ENCODE data around the gene DNAH17.

The DNAH17 gene

DNA sequence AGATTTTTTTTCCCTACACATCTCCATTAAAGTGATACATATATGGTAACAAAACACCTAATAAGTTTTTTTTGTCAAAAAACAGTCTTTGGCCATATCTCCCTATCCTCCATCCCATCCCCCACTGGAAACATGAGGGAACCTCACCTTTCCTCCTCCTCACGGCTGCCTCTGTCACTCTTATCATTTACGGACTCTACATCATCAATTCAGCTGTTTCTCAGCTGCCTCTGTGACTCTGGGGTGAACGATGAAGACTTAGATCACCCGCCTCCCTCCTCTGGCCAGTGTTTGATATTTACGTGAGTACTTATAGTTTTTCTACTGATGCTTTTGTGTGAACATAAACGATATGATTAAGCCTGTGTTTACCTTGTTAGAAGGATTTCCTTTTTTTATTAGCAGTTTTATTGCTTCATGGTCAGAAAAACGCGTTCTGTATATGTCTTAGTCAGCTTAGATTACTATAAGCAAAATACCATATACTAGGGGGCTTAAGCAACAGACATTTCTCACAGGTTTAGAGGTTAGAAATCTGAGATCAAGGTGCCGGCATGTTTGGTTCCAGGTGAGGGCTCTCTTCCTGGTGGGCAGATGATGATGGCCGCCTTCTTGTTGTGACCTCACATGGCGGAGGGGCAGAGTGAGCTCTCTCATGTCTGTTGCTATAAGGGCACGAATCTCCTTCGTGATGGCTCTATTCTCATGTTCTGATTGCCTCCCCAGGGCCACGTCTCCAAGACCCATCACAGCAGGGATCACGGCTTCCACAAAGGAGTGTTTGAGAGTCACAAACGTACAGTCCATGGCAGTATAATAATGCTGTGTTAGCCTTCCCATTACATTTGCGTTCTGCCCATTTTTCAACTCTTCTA, 32.1 kb downstream of the DNAH17 start:
- no peak for DNase-seq

- no peak for DNase-seq
Measured at GRCh38 chr17:78541488-78542206, 35.5 kb downstream of the DNAH17 start.

GRCh38 chr17:78539781-78540180, 37.4 kb downstream of the DNAH17 start:
- DNase-seq: no peak

DNA sequence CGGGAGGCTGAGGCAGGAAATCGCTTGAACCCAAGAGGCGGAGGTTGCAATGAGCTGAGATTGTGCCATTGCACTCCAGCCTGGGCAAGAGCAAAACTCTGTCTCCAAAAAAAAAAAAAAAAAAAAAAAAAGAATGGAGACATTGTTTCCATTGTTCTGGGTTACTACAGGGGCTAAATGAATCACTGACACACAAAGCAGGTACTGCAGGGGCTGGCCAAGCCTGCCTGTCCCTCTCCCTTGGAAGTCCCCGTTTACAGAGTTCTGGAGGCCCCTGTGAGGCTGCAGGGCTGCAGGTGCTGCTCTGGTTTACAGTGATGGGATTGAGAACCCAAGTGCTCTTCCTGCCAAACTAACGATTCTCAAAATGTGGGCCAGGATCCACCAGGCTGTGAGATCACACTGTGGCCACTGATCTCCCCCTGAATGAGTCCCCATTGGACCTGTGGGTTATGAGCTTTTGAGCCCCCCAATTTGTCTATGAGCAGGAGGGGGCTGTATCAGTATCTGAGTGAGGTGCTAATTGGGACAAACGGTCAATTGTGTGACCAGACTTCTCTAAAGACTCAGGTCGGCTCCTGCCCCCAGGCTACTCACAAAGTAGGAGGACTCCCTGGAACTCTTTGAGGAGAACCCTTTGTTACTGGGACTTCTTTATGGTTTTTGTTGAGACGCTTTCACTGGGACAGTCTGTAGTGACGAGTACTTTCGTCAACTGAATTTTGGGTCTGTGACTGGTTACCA, 39.0 kb downstream of the DNAH17 start:
- no peak for DNase-seq

DNA sequence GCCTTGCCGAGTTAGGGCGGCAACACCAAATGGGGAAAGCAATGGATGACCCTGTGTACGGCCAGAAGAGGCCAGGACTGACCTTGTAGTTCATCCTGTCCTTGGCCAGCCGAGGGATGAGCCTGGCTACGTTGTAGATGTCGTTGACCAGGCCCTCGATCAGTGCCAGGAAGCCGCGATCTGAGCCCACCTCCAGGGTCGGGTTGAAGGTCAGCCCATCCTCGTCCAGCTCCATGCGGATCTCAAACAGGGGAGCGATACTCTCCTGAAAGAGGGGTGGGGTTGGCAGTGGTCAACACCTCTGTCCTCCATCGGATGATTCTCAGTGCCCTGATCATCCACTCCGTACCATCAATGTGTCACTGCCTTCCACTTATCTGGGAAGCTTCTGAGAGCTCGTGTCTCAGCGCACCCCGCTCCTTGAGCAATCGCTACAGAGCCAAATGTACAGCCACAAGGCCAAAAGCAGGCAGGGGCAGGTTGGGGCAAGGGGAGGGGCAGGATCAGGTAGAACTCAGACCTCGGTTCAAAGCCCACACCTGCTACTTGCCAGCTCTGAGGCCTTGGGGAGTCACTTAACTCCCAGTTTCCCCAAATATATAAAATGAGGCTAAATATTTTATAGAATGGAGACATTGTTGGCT, 39.9 kb downstream of the DNAH17 start:
- no peak for DNase-seq

- no peak for DNase-seq
Measured at GRCh38 chr17:78535273-78536197, 41.7 kb downstream of the DNAH17 start.

- no peak for DNase-seq
Measured at GRCh38 chr17:78534492-78535272, 42.5 kb downstream of the DNAH17 start.

DNA sequence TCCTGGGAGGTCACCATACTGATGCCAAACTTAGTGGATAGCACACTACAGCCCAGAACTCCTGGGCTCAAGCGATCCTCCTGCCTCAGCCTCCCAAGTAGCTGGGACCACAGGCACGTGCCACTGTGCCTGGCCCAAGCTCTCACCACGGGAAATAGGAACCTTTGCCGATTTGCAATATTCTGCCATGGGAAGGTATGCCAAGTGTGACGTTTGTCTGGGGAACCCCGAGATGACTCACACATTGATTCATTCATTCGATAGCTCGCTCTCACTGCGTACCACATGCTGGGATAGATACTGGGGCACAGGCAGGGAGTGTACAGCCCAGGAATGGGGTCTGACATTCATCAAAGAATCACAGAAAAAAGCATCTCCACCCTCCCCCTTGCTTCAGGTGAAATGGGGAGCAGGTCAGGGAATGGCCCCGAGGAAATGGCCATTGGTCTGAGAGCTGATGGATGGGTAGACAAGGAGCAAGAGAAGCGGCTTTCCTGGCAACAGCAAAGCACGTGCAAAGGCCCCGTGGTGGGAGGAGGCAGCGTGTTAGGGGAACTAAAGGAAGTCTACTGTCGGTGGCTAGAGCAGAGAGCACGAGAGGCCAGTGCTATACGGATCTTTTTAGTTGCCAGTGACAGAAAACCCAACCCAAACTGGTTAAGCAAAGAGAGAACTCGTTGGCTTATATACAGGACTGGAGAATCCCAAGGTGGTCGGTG, 44.1 kb downstream of the DNAH17 start:
- DNase-seq: no peak

DNA sequence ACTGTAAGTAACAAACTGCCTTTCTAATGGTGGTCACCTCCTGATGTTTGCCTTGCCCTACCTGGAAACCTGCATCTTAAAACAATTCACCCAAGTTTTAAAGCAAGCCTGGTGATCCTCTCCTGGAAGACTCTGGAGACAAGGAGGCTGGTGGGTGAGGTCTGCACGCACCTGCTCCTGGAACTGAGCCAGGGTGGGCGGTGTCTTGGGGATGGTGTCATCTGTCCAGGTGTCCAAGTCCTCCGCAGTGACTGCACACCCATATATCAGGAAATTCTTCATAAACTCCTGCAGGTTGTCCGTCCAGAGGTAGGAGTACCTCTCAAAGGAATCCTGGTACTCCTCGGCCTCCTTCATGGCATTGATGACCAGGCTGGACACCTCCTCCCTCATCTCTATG, 44.9 kb downstream of the DNAH17 start:
- no peak for DNase-seq

DNA sequence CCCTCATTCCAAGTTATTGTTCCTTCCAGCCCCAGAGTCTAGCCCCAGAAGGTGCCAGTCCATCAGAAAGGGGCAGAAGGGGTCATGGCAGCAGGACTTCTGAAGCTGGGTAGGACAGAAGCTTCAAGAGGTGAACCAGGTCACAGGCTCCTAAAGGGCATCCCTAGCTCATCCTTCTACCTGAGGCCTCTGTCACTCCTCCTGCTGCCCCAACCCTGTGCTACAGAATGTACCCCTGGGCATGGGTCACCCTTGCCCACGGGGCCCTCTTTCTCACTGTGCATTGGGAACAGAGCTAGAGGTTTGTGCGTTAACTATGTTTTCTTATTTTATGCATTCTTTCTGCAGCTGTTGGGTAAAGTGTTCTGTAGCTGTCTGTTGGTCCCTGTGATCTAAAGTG, 46.5 kb downstream of the DNAH17 start:
- no peak for DNase-seq

DNA sequence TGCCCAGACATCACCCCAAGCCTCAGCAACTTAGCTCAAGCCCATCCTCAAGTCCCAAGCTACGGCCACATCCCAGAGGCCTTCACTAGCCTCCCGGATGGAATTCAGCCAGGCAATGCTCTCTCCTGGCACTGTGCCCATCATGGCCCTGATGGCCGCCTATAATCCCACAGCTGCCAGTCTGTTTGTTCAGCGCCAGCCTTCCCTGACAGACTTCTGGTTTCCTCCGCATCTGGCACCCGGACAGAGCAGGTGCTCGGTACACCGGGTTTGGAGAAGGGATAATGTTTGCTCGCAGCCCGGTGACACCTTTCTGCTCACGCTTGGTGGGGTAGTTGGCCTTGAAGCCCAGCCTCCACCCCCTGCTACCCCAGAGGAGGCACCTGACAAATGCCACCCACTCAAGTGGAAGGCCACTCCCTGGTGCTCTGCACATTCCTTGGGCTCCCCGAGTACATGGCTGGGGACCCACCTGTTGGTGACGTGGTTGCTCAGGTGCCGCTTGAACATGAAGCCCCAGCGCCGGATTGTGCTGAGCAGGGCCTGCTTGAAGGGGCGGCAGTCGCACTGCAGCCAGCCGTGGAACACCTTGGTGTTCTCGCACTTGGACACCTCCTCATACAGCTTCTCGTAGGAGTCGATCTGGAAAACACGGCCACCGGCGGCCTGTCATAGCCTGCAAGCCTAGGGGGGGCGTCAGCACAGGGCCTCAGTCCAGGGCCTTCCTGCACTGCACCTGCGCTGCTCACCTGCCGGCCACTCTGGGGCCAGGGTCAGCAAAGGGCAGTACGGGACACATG, 47.1 kb downstream of the DNAH17 start:
- no peak for DNase-seq

GRCh38 chr17:78529251-78529650, 47.9 kb downstream of the DNAH17 start:
- no peak for DNase-seq

DNA sequence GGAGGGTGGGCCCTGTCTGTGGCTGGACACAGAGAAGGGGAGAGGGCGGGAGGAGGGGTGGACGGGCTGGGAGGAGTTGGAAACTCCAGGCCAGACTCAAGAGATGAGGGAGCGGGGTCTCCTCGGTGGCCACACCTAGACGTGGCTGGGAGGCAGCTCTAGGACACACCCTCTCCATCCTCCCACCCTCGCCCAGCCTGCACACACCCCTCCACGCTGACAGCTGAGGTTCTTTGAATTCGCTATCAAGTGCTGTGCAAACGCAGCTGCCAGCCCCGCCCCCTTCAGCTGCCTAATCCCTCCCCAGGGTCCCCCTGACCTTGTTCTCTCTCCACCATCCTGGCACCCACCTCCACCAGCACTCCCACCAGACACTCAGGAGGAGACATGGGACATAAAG, 48.7 kb downstream of the DNAH17 start:
- no peak for DNase-seq

DNA sequence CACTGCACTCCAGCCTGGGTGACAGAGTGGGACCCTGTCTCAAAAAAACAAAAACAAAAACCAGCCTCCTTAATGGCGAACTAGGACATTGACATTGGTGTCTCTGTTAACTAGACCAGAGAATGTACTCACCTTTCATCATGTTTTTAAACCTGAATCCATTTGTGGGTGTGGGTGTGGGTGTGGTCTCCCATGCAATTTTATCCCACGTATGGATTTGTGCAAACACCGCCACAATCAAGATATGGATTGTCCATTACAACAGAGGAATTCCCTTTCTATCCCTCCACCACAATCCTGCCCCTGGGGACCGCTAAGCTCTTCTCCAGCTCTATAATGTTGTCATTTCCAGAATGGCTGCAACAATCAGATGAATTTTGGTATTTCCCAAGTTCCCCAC, 49.9 kb downstream of the DNAH17 start:
- no peak for DNase-seq

- no peak for DNase-seq
Measured at GRCh38 chr17:78526231-78527025, 50.8 kb downstream of the DNAH17 start.

DNA sequence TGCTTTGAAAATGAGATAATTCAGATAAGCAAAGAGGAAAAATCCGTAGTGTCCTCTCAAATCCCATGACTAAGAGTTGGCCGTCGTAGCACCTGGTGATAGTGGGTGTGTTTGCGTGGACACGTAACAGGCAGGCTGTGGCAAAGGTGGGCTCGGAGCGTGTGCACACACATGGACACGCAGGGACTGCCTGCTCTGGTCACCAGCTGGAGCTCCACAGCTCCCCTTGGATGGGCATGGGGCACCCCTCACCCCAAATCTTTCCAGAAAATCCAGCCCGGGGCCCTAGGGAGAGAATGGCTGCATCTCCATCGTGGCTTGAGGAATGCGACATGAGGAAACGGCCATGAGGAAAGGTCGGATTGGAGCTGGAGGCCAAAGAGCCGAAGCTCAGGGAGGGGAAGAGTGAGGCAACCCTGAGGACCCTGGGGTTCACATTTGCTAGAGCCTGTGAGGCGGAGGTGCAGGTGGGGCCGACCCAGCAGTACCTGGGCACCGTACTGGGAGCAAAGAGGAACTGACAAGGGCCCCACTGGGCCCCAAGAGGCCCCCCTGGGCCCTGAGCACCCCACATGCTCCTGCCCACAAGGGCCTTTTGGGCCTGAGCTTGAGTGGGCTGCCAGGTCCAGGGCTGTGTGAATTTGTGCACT, 51.6 kb downstream of the DNAH17 start:
- DNase-seq: no peak

GRCh38 chr17:78524870-78525510, 52.2 kb downstream of the DNAH17 start:
- no peak for DNase-seq
